HepG2 (cell line): ENCODE data around the gene DIP2C. TPM values are rescaled to one million over a fixed set of nuclear protein-coding genes. Genes with fewer than 3 reads are reported as not detected.

ENCODE experiments used
- ASH2L ChIP-seq: fragments of 300-600, 200-600 bp; sonication (generic); IDR thresholded peaks from 2 replicates; pipeline ENCODE4 v1.7.0; 2017; ENCODE audit warnings: low read depth, mild to moderate bottlenecking, moderate library complexity, mixed read lengths, low read length; ENCODE audit not compliant: insufficient read length
- FOXA3 ChIP-seq: IDR thresholded peaks from 2 replicates; pipeline ENCODE4 v1.6.1; 2016; ENCODE audit warnings: missing genetic modification reagents, missing compliant biosample characterization
- HES4 ChIP-seq: sonication (generic); formaldehyde crosslinking; IDR thresholded peaks from 2 replicates; pipeline ENCODE4 v1.9.0; 2021; ENCODE audit warnings: mild to moderate bottlenecking, missing genetic modification reagents, borderline replicate concordance
- KDM2A ChIP-seq: sonication (generic); formaldehyde crosslinking; IDR thresholded peaks from 2 replicates; pipeline ENCODE4 v1.4.0; 2020; ENCODE audit warnings: low read depth, missing genetic modification reagents, borderline replicate concordance
- MEIS1 ChIP-seq: sonication (generic); formaldehyde crosslinking; IDR thresholded peaks from 2 replicates; pipeline ENCODE4 v1.9.0; 2021; ENCODE audit warnings: mild to moderate bottlenecking, missing genetic modification reagents, moderate library complexity, borderline replicate concordance
- NCOR1 ChIP-seq: fragments of 200-600 bp; sonication (generic); IDR thresholded peaks from 2 replicates; pipeline ENCODE4 v1.7.0; 2017; ENCODE audit warnings: antibody characterized with exemption, low read length, borderline replicate concordance
- NFIC ChIP-seq: IDR thresholded peaks from 2 replicates; pipeline ENCODE4 v1.6.1; 2012; ENCODE audit warnings: mild to moderate bottlenecking, low read length, inconsistent platforms
- POLR2G ChIP-seq: fragments of 200-400 bp; formaldehyde crosslinking; IDR thresholded peaks from 2 replicates; pipeline ENCODE4 v1.6.1; 2018; ENCODE audit warnings: mild to moderate bottlenecking, low read depth, low read length, moderate library complexity
- ZNF556 ChIP-seq: sonication (generic); formaldehyde crosslinking; IDR thresholded peaks from 2 replicates; pipeline ENCODE4 v1.4.0; 2020; ENCODE audit warnings: mild to moderate bottlenecking, missing genetic modification reagents, borderline replicate concordance
- ZNF703 ChIP-seq: sonication (generic); formaldehyde crosslinking; IDR thresholded peaks from 2 replicates; pipeline ENCODE4 v1.5.1; 2020; ENCODE audit warnings: missing genetic modification reagents, mild to moderate bottlenecking, moderate library complexity, borderline replicate concordance
- ZNF709 ChIP-seq: sonication (generic); formaldehyde crosslinking; IDR thresholded peaks from 2 replicates; pipeline ENCODE4 v1.5.0; 2020; ENCODE audit warnings: mild to moderate bottlenecking, missing genetic modification reagents
- ZNF713 ChIP-seq: sonication (generic); formaldehyde crosslinking; IDR thresholded peaks from 2 replicates; pipeline ENCODE4 v1.4.0; 2020; ENCODE audit warnings: mild to moderate bottlenecking, missing genetic modification reagents
- ZNF737 ChIP-seq: sonication (generic); formaldehyde crosslinking; IDR thresholded peaks from 2 replicates; pipeline ENCODE4 v1.5.0; 2020; ENCODE audit warnings: missing genetic modification reagents, mild to moderate bottlenecking, borderline replicate concordance
- ZSCAN20 ChIP-seq: sonication (generic); formaldehyde crosslinking; IDR thresholded peaks from 2 replicates; pipeline ENCODE4 v1.4.0; 2020; ENCODE audit warnings: missing genetic modification reagents, mild to moderate bottlenecking, borderline replicate concordance
- ZSCAN9 ChIP-seq: IDR thresholded peaks from 2 replicates; pipeline ENCODE4 v1.6.1; 2016; ENCODE audit warnings: borderline replicate concordance
- polyA plus RNA-seq, 8 experiments: library from polyadenylated mRNA; depleted of rRNA in 3 of 8; stranded (reverse) in 7 of 8; unstranded in 1 of 8; fragments of >200 nt; fragmentation: Illumina TruSeq in 4 of 8; extraction: Trizol in 4 of 8; gene quantifications; 2 replicates each; pipeline versions ENCODE4 v1.2.1 to v1.2.3, GENCODE V29; 2011 to 2016; ENCODE audit warnings: low read depth in 4 of 8, missing spikeins in 1 of 8, mixed read lengths in 1 of 8; ENCODE audit not compliant: insufficient read depth in 1 of 8
- total RNA-seq, 5 experiments: library from RNA; depleted of rRNA; stranded (reverse); fragments of >200 nt; fragmentation: Illumina TruSeq; extraction: Trizol; gene quantifications; 2 replicates each; pipeline ENCODE4 v1.2.3, GENCODE V29; 2016; ENCODE audit warnings: low read depth in 1 of 5
- TF ChIP-seq, protein P1 (sequence below): fragments of 450-650 bp; IDR thresholded peaks from 2 replicates; pipeline ENCODE4 v1.6.1; 2017
- TF ChIP-seq, protein P2 (sequence below): IDR thresholded peaks from 2 replicates; pipeline ENCODE4 v1.6.1; 2016; ENCODE audit warnings: missing biosample characterization, missing genetic modification reagents, low read depth
- TF ChIP-seq, protein P3 (sequence below): sonication (generic); formaldehyde crosslinking; IDR thresholded peaks from 2 replicates; pipeline ENCODE4 v1.4.0; 2020; ENCODE audit warnings: missing genetic modification reagents
- TF ChIP-seq, protein P4 (sequence below): sonication (generic); formaldehyde crosslinking; IDR thresholded peaks from 2 replicates; pipeline ENCODE4 v1.9.0; 2021; ENCODE audit warnings: missing genetic modification reagents, borderline replicate concordance
- TF ChIP-seq, protein P5 (sequence below): sonication (generic); formaldehyde crosslinking; IDR thresholded peaks from 2 replicates; pipeline ENCODE4 v1.8.1; 2023; ENCODE audit warnings: mild to moderate bottlenecking, missing genetic modification reagents, borderline replicate concordance

Gene DIP2C
- total and polyA plus RNA-seq, 2 of the 13 experiments (the other 11 are each of a cell fraction or from before 2014, with no cell fraction given): 2.2 to 2.7 TPM

DNA sequence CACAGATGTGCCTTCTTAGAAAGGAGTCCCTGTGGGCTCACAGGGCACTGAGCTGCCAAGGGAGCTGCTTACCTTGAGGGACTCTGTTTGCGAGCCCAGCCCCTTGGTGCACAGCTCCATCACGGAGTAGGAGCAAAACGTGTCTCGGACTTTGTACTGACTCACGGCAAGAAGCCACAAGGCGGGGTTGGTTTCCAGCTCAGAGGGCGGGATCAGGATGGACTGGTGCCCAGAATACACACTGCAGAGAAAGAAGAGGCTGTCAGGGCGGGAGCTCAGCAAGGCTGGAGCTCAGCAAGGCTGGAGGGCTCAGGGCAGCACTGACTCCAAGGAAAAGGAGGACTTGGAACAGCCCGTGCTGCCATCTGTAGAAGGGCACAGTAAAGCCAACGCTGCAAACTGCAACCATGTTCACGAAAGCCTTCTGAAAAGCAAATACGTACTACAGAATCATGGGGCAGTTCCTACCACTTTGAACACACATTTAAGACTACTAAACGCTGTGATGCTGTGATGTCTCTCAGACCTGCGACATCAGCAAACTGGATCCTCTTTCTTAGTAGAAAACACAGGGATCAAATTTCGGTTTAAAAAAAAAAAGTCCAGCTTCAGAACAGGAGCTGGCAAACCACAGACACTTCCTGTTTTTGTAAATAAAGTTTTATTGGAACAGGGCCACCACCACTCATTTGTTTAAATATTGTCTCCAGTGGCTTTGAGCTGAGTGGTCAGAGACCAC, 359.9 kb downstream of the DIP2C start (continued):
- TF ChIP-seq, protein P1, sequence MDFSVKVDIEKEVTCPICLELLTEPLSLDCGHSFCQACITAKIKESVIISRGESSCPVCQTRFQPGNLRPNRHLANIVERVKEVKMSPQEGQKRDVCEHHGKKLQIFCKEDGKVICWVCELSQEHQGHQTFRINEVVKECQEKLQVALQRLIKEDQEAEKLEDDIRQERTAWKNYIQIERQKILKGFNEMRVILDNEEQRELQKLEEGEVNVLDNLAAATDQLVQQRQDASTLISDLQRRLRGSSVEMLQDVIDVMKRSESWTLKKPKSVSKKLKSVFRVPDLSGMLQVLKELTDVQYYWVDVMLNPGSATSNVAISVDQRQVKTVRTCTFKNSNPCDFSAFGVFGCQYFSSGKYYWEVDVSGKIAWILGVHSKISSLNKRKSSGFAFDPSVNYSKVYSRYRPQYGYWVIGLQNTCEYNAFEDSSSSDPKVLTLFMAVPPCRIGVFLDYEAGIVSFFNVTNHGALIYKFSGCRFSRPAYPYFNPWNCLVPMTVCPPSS: no peak
- TF ChIP-seq NCOR1: no peak; the same call in 1 of the 2 replicates
- peak; percentile 33; the same call in 1 of the 2 replicates for TF ChIP-seq ZNF709
- TF ChIP-seq MEIS1 (CRISPR knock-in tag): no peak
- TF ChIP-seq ZNF556: no peak; the same call in 1 of the 2 replicates
- TF ChIP-seq HES4: no peak
- TF ChIP-seq ASH2L: no peak
- no peak for TF ChIP-seq ZNF703 (CRISPR knock-in tag)
- peak; percentile 60; the same call in 1 of the 2 replicates for TF ChIP-seq KDM2A (CRISPR knock-in tag)
- TF ChIP-seq NFIC: 0 out of 2 replicates have a peak, but pooled peaks have one; percentile 17
- no peak for TF ChIP-seq ZNF713
- TF ChIP-seq, protein P2, sequence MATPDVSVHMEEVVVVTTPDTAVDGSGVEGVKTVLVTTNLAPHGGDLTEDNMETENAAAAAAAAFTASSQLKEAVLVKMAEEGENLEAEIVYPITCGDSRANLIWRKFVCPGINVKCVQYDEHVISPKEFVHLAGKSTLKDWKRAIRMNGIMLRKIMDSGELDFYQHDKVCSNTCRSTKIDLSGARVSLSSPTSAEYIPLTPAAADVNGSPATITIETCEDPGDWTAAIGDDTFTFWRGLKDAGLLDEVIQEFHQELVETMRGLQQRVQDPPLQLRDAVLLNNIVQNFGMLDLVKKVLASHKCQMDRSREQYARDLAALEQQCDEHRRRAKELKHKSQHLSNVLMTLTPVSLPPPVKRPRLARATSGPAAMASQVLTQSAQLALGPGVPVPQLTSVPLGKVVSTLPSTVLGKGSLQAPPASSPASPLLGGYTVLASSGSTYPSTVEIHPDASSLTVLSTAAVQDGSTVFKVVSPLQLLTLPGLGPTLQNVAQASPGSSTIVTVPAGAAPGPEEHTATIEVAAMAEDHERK (CRISPR knock-in tag): no peak
- no peak for TF ChIP-seq ZNF737
- TF ChIP-seq, protein P3, sequence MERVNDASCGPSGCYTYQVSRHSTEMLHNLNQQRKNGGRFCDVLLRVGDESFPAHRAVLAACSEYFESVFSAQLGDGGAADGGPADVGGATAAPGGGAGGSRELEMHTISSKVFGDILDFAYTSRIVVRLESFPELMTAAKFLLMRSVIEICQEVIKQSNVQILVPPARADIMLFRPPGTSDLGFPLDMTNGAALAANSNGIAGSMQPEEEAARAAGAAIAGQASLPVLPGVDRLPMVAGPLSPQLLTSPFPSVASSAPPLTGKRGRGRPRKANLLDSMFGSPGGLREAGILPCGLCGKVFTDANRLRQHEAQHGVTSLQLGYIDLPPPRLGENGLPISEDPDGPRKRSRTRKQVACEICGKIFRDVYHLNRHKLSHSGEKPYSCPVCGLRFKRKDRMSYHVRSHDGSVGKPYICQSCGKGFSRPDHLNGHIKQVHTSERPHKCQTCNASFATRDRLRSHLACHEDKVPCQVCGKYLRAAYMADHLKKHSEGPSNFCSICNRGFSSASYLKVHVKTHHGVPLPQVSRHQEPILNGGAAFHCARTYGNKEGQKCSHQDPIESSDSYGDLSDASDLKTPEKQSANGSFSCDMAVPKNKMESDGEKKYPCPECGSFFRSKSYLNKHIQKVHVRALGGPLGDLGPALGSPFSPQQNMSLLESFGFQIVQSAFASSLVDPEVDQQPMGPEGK (CRISPR knock-in tag): peak; percentile 38; the same call in 1 of the 2 replicates
- TF ChIP-seq FOXA3 (CRISPR knock-in tag): peak; percentile 38; the same call in 1 of the 2 replicates
- TF ChIP-seq POLR2G: peak; percentile 77
- no peak for TF ChIP-seq ZSCAN20 (CRISPR knock-in tag)
- TF ChIP-seq, protein P4, sequence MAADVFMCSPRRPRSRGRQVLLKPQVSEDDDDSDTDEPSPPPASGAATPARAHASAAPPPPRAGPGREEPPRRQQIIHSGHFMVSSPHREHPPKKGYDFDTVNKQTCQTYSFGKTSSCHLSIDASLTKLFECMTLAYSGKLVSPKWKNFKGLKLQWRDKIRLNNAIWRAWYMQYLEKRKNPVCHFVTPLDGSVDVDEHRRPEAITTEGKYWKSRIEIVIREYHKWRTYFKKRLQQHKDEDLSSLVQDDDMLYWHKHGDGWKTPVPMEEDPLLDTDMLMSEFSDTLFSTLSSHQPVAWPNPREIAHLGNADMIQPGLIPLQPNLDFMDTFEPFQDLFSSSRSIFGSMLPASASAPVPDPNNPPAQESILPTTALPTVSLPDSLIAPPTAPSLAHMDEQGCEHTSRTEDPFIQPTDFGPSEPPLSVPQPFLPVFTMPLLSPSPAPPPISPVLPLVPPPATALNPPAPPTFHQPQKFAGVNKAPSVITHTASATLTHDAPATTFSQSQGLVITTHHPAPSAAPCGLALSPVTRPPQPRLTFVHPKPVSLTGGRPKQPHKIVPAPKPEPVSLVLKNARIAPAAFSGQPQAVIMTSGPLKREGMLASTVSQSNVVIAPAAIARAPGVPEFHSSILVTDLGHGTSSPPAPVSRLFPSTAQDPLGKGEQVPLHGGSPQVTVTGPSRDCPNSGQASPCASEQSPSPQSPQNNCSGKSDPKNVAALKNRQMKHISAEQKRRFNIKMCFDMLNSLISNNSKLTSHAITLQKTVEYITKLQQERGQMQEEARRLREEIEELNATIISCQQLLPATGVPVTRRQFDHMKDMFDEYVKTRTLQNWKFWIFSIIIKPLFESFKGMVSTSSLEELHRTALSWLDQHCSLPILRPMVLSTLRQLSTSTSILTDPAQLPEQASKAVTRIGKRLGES (CRISPR knock-in tag): no peak
- no peak for TF ChIP-seq ZSCAN9 (CRISPR knock-in tag)
- TF ChIP-seq, protein P5, sequence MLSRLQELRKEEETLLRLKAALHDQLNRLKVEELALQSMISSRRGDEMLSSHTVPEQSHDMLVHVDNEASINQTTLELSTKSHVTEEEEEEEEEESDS: no peak
